22Rv1 (cell line): Measurements from ENCODE around the gene RBMS3.

Experiments
- CTCF ChIP-seq: fragments of 450-650 bp; IDR thresholded peaks from 2 replicates; pipeline ENCODE4 v1.5.1; 2017; ENCODE audit warnings: mild to moderate bottlenecking
- ZFX ChIP-seq: fragments of 450-650 bp; IDR thresholded peaks from 2 replicates; pipeline ENCODE4 v1.6.1; 2017; ENCODE audit warnings: antibody characterized with exemption, borderline replicate concordance

GRCh38 chr3:29933802-29934490, 653.1 kb downstream of the RBMS3 start:
- no peak for TF ChIP-seq CTCF
- no peak for TF ChIP-seq ZFX
